PC-3 (cell line): ENCODE measurements around the gene SLC23A1. TPM values are rescaled to one million over a fixed set of nuclear protein-coding genes. Genes with fewer than 3 reads are reported as not detected.

Source experiments
- ATAC-seq: fragments of 200-7000 bp; cut with Tn5 transposase; 2 replicates; pipeline ENCODE4 v1.9.1; 2020; ENCODE audit warnings: mild to moderate bottlenecking, moderate library complexity
- BruUV-seq: library from RNA; stranded (reverse); fragments of 400-500 nt; replicated peaks from 2 replicates; lab custom pipeline; 2021; lab: Mats Ljungman, UMichigan
- CTCF ChIA-PET: fragments of 300-600 bp; sonication (Branson Sonifier 250); formaldehyde crosslinking; loops from one replicate; lab custom pipeline; 2022; ENCODE audit warnings: antibody characterized with exemption; lab: Charles Lee
- POLR2A ChIA-PET: fragments of 300-600 bp; sonication (Branson Sonifier 250); formaldehyde crosslinking; loops from one replicate; lab custom pipeline; 2022; ENCODE audit warnings: antibody characterized with exemption; ENCODE audit not compliant: unreplicated experiment; lab: Charles Lee
- DNase-seq: peaks from one replicate; pipeline ENCODE4 v3.0.0-alpha.2; 2015
- H2AFZ ChIP-seq: fragments of 300-600 bp; sonication (generic); 2 replicates; pipeline ENCODE4 v1.6.0; 2016; ENCODE audit warnings: antibody characterized with exemption, low read length
- H3F3A ChIP-seq: fragments of 300-600 bp; sonication (generic); one replicate; pipeline ENCODE4 v1.6.0; 2017; ENCODE audit warnings: antibody characterized with exemption, low read length, control low read depth, mild to moderate bottlenecking; ENCODE audit not compliant: unreplicated experiment
- H3K27ac ChIP-seq: fragments of 300-600 bp; sonication (generic); 2 replicates; pipeline ENCODE4 v1.5.1; 2016; ENCODE audit warnings: mild to moderate bottlenecking, low read length
- H3K27me3 ChIP-seq: fragments of 300-600 bp; sonication (generic); 2 replicates; pipeline ENCODE4 v1.6.1; 2016; ENCODE audit warnings: low read length, mixed read lengths
- H3K36me3 ChIP-seq: fragments of 300-600 bp; sonication (generic); 2 replicates; pipeline ENCODE4 v1.6.1; 2016; ENCODE audit warnings: low read depth, mixed run types, low read length, mixed read lengths
- H3K4me1 ChIP-seq: fragments of 300-600 bp; sonication (generic); 2 replicates; pipeline ENCODE4 v1.5.1; 2016; ENCODE audit warnings: low read length; ENCODE audit not compliant: insufficient read depth
- H3K4me2 ChIP-seq: fragments of 300-600 bp; sonication (generic); 2 replicates; pipeline ENCODE4 v1.6.0; 2016; ENCODE audit warnings: low read length
- H3K4me3 ChIP-seq: fragments of 300-600 bp; sonication (generic); 2 replicates; pipeline ENCODE4 v1.5.1; 2016; ENCODE audit warnings: mild to moderate bottlenecking, low read length, mixed read lengths
- H3K79me2 ChIP-seq: fragments of 300-600 bp; sonication (generic); 2 replicates; pipeline ENCODE4 v1.6.1; 2017; ENCODE audit warnings: low read length, mixed read lengths
- H3K9ac ChIP-seq: fragments of 300-600 bp; sonication (generic); 2 replicates; pipeline ENCODE4 v1.6.0; 2016; ENCODE audit warnings: mild to moderate bottlenecking, low read length
- H3K9me2 ChIP-seq: fragments of 300-600 bp; sonication (generic); replicated peaks from 2 replicates; pipeline ENCODE4 v1.6.1; 2016; ENCODE audit warnings: mixed run types, low read length, mixed read lengths
- H3K9me3 ChIP-seq: fragments of 300-600 bp; sonication (generic); 2 replicates; pipeline ENCODE4 v1.6.1; 2016; ENCODE audit warnings: low read length, mixed read lengths
- H4K20me1 ChIP-seq: fragments of 300-600 bp; sonication (generic); 2 replicates; pipeline ENCODE4 v1.6.1; 2016; ENCODE audit warnings: low read length, mixed read lengths
- CTCF ChIP-seq: fragments of 300-600 bp; sonication (generic); conservative IDR thresholded peaks from 2 replicates; pipeline ENCODE4 v1.5.1; 2017; ENCODE audit warnings: antibody characterized with exemption, low read depth, mild to moderate bottlenecking, low read length
- EZH2 ChIP-seq: fragments of 300-600 bp; sonication (generic); IDR thresholded peaks from one replicate; pipeline ENCODE4 v1.6.1; 2017; ENCODE audit warnings: antibody characterized with exemption, mild to moderate bottlenecking, low read length; ENCODE audit not compliant: unreplicated experiment
- EZH2phosphoT487 ChIP-seq: fragments of 300-600 bp; sonication (generic); IDR thresholded peaks from 2 replicates; pipeline ENCODE4 v1.6.1; 2018; ENCODE audit warnings: mild to moderate bottlenecking, antibody characterized with exemption, low read length, borderline replicate concordance
- intact Hi-C: fragments of 100-400 bp; cut with micrococcal nuclease; formaldehyde crosslinking; loops from 2 replicates; pipeline ENCODE4 v1.9.0; 2023
- total RNA-seq: library from RNA; depleted of rRNA; stranded (reverse); fragments of >200 nt; gene quantifications from 2 replicates; pipeline ENCODE4 v1.2.3, GENCODE V29; 2014

The SLC23A1 gene
- total RNA-seq, 1 experiment from 2014 or later: not detected

GRCh38 chr5:139402561-139403158 lies 19.6 kb upstream of the SLC23A1 start:
- no peaks in the 10 kb centered on the region for H3K9me2 ChIP-seq
- H3K9ac ChIP-seq: no peak overlapping the region
- ATAC-seq: no peak
- no peaks in the 10 kb centered on the region for H3F3A ChIP-seq
- no peaks in the 10 kb centered on the region for H3K27me3 ChIP-seq
- POLR2A ChIA-PET: no interaction called here
- no TSS peak for BruUV-seq
- DNase-seq: peak; percentile 33
- no peak overlapping the region for H3K4me3 ChIP-seq
- intact Hi-C loops: no loop called here
- TF ChIP-seq CTCF (peak; percentile 67), EZH2phosphoT487 (no peak), EZH2 (no peak)
- H4K20me1 ChIP-seq: no peaks in the 10 kb centered on the region
- no peaks in the 10 kb centered on the region for H3K36me3 ChIP-seq
- H3K4me1 ChIP-seq: peaks cover 10% of the 10 kb centered on the region
- no peak overlapping the region for H3K27ac ChIP-seq
- CTCF ChIA-PET: interaction anchor here (0.6 kb wide), 2 partner anchors 47 to 147 kb away, joined by 3 read pairs; no protein-coding TSS in a partner anchor
- no peaks in the 10 kb centered on the region for H3K9me3 ChIP-seq
- H3K79me2 ChIP-seq: no peaks in the 10 kb centered on the region
- H2AFZ ChIP-seq: no peak overlapping the region
- no peak overlapping the region for H3K4me2 ChIP-seq

- H3K4me2 ChIP-seq: no peak overlapping the region
- H3K4me1 ChIP-seq: peaks cover 10% of the 10 kb centered on the region
- no peak overlapping the region for H2AFZ ChIP-seq
- intact Hi-C loops: no loop called here
- H3K9me3 ChIP-seq: no peaks in the 10 kb centered on the region
- no peaks in the 10 kb centered on the region for H3K9me2 ChIP-seq
- DNase-seq (no peak), ATAC-seq (no peak)
- TF ChIP-seq EZH2phosphoT487 (no peak), CTCF (no peak), EZH2 (no peak)
- H3K79me2 ChIP-seq: no peaks in the 10 kb centered on the region
- no peak overlapping the region for H3K27ac ChIP-seq
- H4K20me1 ChIP-seq: no peaks in the 10 kb centered on the region
- no peaks in the 10 kb centered on the region for H3F3A ChIP-seq
- H3K36me3 ChIP-seq: no peaks in the 10 kb centered on the region
- BruUV-seq: no TSS peak
- no peak overlapping the region for H3K9ac ChIP-seq
- no peaks in the 10 kb centered on the region for H3K27me3 ChIP-seq
- no peak overlapping the region for H3K4me3 ChIP-seq
- POLR2A ChIA-PET: interaction anchor here (0.6 kb wide), 1 partner anchor 15 kb away, joined by 3 read pairs; no protein-coding TSS in a partner anchor
- CTCF ChIA-PET: no interaction called here
These were observed 18.4 kb upstream of the SLC23A1 start for GRCh38 chr5:139401546-139401945.

GRCh38 chr5:139399501-139400121 lies 16.5 kb upstream of the SLC23A1 start:
- H3K79me2 ChIP-seq: no peaks in the 10 kb centered on the region
- POLR2A ChIA-PET: interaction anchor here (0.6 kb wide), 1 partner anchor 230 kb away, joined by 3 read pairs; no protein-coding TSS in a partner anchor
- ATAC-seq (no peak), DNase-seq (no peak)
- H3K27ac ChIP-seq: no peak overlapping the region
- intact Hi-C loops: no loop called here
- H2AFZ ChIP-seq: no peak overlapping the region
- no peaks in the 10 kb centered on the region for H3F3A ChIP-seq
- H3K4me1 ChIP-seq: peaks cover 10% of the 10 kb centered on the region
- no peaks in the 10 kb centered on the region for H3K27me3 ChIP-seq
- no peak overlapping the region for H3K4me3 ChIP-seq
- H3K9me3 ChIP-seq: no peaks in the 10 kb centered on the region
- CTCF ChIA-PET: no interaction called here
- no TSS peak for BruUV-seq
- H4K20me1 ChIP-seq: no peaks in the 10 kb centered on the region
- no peaks in the 10 kb centered on the region for H3K36me3 ChIP-seq
- H3K4me2 ChIP-seq: no peak overlapping the region
- H3K9me2 ChIP-seq: no peaks in the 10 kb centered on the region
- H3K9ac ChIP-seq: no peak overlapping the region
- TF ChIP-seq EZH2 (no peak), CTCF (no peak), EZH2phosphoT487 (no peak)
